ENCODE data around the gene FAM25G. TPM values are rescaled to one million over a fixed set of nuclear protein-coding genes. Genes with fewer than 3 reads are reported as not detected.

The FAM25G gene
- total and polyA plus RNA-seq, 9 of the 15 experiments (the other 6 are each of a cell fraction or from before 2014, with no cell fraction given), result not detected

GRCh38 chr10:47440207-47440606, 51.3 kb downstream of the FAM25G start:
- ATAC-seq, result no peak; the same call in 2 of the 3 replicates
- peak overlapping the region; percentile 25 for H2AFZ ChIP-seq (ENCODE audit: low read depth, low read length)
- no peak overlapping the region for H3K4me3 ChIP-seq
- no peak overlapping the region for H3K27ac ChIP-seq (ENCODE audit: extremely low read depth, low read depth, low read length)
- CTCF ChIA-PET (ENCODE audit: low intra/inter-chr PET ratio), result no interaction called here
- H3K4me2 ChIP-seq (ENCODE audit: insufficient read depth, low read length), result no peak overlapping the region
- no peak overlapping the region for H3K9ac ChIP-seq (ENCODE audit: insufficient read depth in 1 of 2, low read depth in 2 of 2, low read length in 2 of 2)
- no peak for DNase-seq (ENCODE audit: extremely low read depth in 1 of 4, low spot score in 3 of 4)
- in situ Hi-C loops (cut with MboI), result loop anchor here (25.0 kb wide), 1 partner anchor 122 kb away; no protein-coding TSS in a partner anchor
- no peaks in the 10 kb centered on the region for H3K36me3 ChIP-seq (ENCODE audit: control insufficient read depth, insufficient read depth, low read length)
- H3K79me2 ChIP-seq (ENCODE audit: control insufficient read depth, insufficient read depth, low read length), result no peaks in the 10 kb centered on the region
- H3K9me3 ChIP-seq (replicated peaks; ENCODE audit: control insufficient read depth, insufficient read depth, low read depth, low read length), result no peaks in the 10 kb centered on the region
- peaks cover 5 to 10% of the 10 kb centered on the region in 2 experiments; a peak in 3 of 5 replicates for H3K27me3 ChIP-seq (ENCODE audit: control insufficient read depth in 2 of 2, insufficient read depth in 2 of 2, low read length in 2 of 2)
- no peaks in the 10 kb centered on the region for H4K20me1 ChIP-seq (replicated peaks; ENCODE audit: control insufficient read depth, insufficient read depth, low read length)
- intact Hi-C loops (cut with micrococcal nuclease), result no loop called here
- no peak for FAIRE-seq
- no peaks in the 10 kb centered on the region for H3K9me1 ChIP-seq (ENCODE audit: control insufficient read depth, insufficient read depth, low read length)
- POLR2A ChIA-PET, result no interaction called here
- H3K4me1 ChIP-seq (replicated peaks in 1 of 2; ENCODE audit: control insufficient read depth in 2 of 2, insufficient read depth in 2 of 2, low read length in 2 of 2), result no peaks in the 10 kb centered on the region
- BruUV-seq (replicated peaks), result no TSS peak
- WGBS (ENCODE audit: insufficient coverage, low coverage, missing lambda C conversion rate), result 9% methylated on average over 4 of the region's 4 CpGs
- TF ChIP-seq STAG1 (CRISPR knock-in tag; IDR thresholded peaks at IDR 0.05; ENCODE audit: borderline replicate concordance), result no peak
- no peak for TF ChIP-seq BRF2 (IDR thresholded peaks at IDR 0.05; ENCODE audit: borderline replicate concordance, insufficient read depth, insufficient read length)
- TF ChIP-seq ESRRB (CRISPR knock-in tag; IDR thresholded peaks at IDR 0.05; ENCODE audit: borderline replicate concordance), result no peak
- no peak for TF ChIP-seq ZNF668 (CRISPR knock-in tag; IDR thresholded peaks at IDR 0.05)
- TF ChIP-seq YY1 (IDR thresholded peaks at IDR 0.05; ENCODE audit: borderline replicate concordance in 1 of 3, control insufficient read depth in 1 of 3, extremely low read depth in 1 of 3, insufficient read depth in 3 of 3, insufficient read length in 1 of 3, insufficient replicate concordance in 2 of 3, low read depth in 1 of 3, low read length in 2 of 3), result peak in 1 of 3 experiments; percentile 36
- no peak for TF ChIP-seq ZNF639 (CRISPR knock-in tag; conservative IDR thresholded peaks at IDR 0.05 in 1 of 2, IDR thresholded peaks at IDR 0.05 in 1 of 2)
- TF ChIP-seq ZBTB17 (CRISPR knock-in tag; IDR thresholded peaks at IDR 0.05), result no peak
- no peak for TF ChIP-seq MCM2 (IDR thresholded peaks at IDR 0.05; ENCODE audit: low read depth)
- peak in 2 of 3 experiments; percentile 14 to 45; a peak in 2 of 6 replicates for TF ChIP-seq CTCF (IDR thresholded peaks at IDR 0.05 in 2 of 3, conservative IDR thresholded peaks at IDR 0.05 in 1 of 3; ENCODE audit: insufficient read depth in 2 of 3, low read depth in 1 of 3, low read length in 3 of 3)
- no peak for TF ChIP-seq TCF7L2 (IDR thresholded peaks at IDR 0.05; ENCODE audit: low read depth, low read length)

Measured in K562 (cell line).